Endothelial cell of umbilical vein (primary cell): Measurements from ENCODE around the gene CUX1. TPM values are rescaled to one million over a fixed set of nuclear protein-coding genes. Genes with fewer than 3 reads are reported as not detected.

ENCODE experiments used
- BruUV-seq: library from RNA; stranded (reverse); fragments of 400-500 nt; replicated peaks from 2 replicates; lab custom pipeline; 2021; lab: Mats Ljungman, UMichigan
- CTCF ChIA-PET: fragments of 300-600, 350-600 bp; sonication (Branson Sonifier 250); formaldehyde crosslinking; loops from one replicate; lab custom pipeline; 2021; ENCODE audit warnings: antibody characterized with exemption, inconsistent platforms; lab: Charles Lee
- POLR2A ChIA-PET: fragments of 300-600, 350-600 bp; sonication (Branson Sonifier 250); formaldehyde crosslinking; loops from one replicate; lab custom pipeline; 2021; ENCODE audit warnings: antibody characterized with exemption, inconsistent platforms; lab: Charles Lee
- DNase-seq: peaks from one replicate; pipeline ENCODE4 v3.0.0-alpha.2; 2011; ENCODE audit warnings: low read depth, low spot score
- FAIRE-seq: peaks from 2 replicates; lab custom pipeline; 2011; peaks lifted over from hg19 to GRCh38; lab: Jason Lieb, UNC
- H2AFZ ChIP-seq: 2 replicates; pipeline ENCODE4 v1.6.0; 2012; ENCODE audit warnings: low read depth, low read length, control low read depth, inconsistent platforms
- H3K27ac ChIP-seq: 2 replicates; pipeline ENCODE4 v1.5.1; 2011; ENCODE audit warnings: low read depth, mild to moderate bottlenecking, control low read depth, low read length, moderate library complexity; ENCODE audit not compliant: insufficient read depth
- H3K27me3 ChIP-seq, 2 experiments: 2 replicates each; pipeline versions ENCODE4 v1.6.0 to v1.6.1; 2011; ENCODE audit warnings: low read length in 2 of 2, mixed read lengths in 1 of 2; ENCODE audit not compliant: control insufficient read depth in 2 of 2, insufficient read depth in 2 of 2
- H3K36me3 ChIP-seq, 2 experiments: 2 replicates in 1 of 2; 3 replicates in 1 of 2; pipeline ENCODE4 v1.5.1; 2011; ENCODE audit warnings: low read length in 2 of 2, mild to moderate bottlenecking in 1 of 2, moderate library complexity in 1 of 2; ENCODE audit not compliant: control insufficient read depth in 2 of 2, insufficient read depth in 2 of 2; ENCODE audit errors: extremely low read depth in 1 of 2
- H3K4me1 ChIP-seq: 3 replicates; pipeline ENCODE4 v1.5.1; 2011; ENCODE audit warnings: mild to moderate bottlenecking, low read length; ENCODE audit not compliant: control insufficient read depth, insufficient read depth; ENCODE audit errors: extremely low read depth
- H3K4me2 ChIP-seq: 2 replicates; pipeline ENCODE4 v1.6.1; 2011; ENCODE audit warnings: low read length, control low read depth, mixed read lengths; ENCODE audit not compliant: insufficient read depth
- H3K4me3 ChIP-seq, 3 experiments: fragments of 200-600 bp in 1 of 3; sonication (generic), shearing (Covaris generic) in 1 of 3; replicated peaks in 1 of 3; 2 replicates each; pipeline ENCODE4 v1.5.1; 2011 to 2016; ENCODE audit warnings: control low read depth in 3 of 3, low read length in 3 of 3, mild to moderate bottlenecking in 2 of 3, inconsistent platforms in 1 of 3, low read depth in 1 of 3, moderate library complexity in 1 of 3; ENCODE audit not compliant: insufficient read depth in 1 of 3
- H3K79me2 ChIP-seq: 2 replicates; pipeline ENCODE4 v1.6.0; 2012; ENCODE audit warnings: low read length, inconsistent platforms; ENCODE audit not compliant: control insufficient read depth, insufficient read depth
- H3K9ac ChIP-seq: replicated peaks from 2 replicates; pipeline ENCODE3; 2011; ENCODE audit warnings: low read length, control low read depth; ENCODE audit not compliant: insufficient read depth; ENCODE audit errors: extremely low read depth
- H3K9me1 ChIP-seq: replicated peaks from 3 replicates; pipeline ENCODE4 v1.6.0; 2011; ENCODE audit warnings: mild to moderate bottlenecking, low read length; ENCODE audit not compliant: control insufficient read depth, insufficient read depth; ENCODE audit errors: extremely low read depth
- H3K9me3 ChIP-seq: replicated peaks from 2 replicates; pipeline ENCODE4 v1.5.1; 2012; ENCODE audit warnings: low read length, inconsistent platforms; ENCODE audit not compliant: control insufficient read depth, insufficient read depth
- H4K20me1 ChIP-seq: replicated peaks from 2 replicates; pipeline ENCODE3; 2011; ENCODE audit warnings: mild to moderate bottlenecking, low read length; ENCODE audit not compliant: control insufficient read depth, insufficient read depth; ENCODE audit errors: extremely low read depth
- EZH2 ChIP-seq: IDR thresholded peaks from 2 replicates; pipeline ENCODE4 v1.6.1; 2012; ENCODE audit warnings: borderline replicate concordance, low read depth, mild to moderate bottlenecking, moderate library complexity, low read length, inconsistent platforms; ENCODE audit not compliant: severe bottlenecking
- FOS ChIP-seq: IDR thresholded peaks from 2 replicates; pipeline ENCODE4 v1.6.1; 2011; ENCODE audit warnings: mild to moderate bottlenecking, low read length, moderate library complexity, borderline replicate concordance; ENCODE audit not compliant: insufficient read depth
- GATA2 ChIP-seq: IDR thresholded peaks from 2 replicates; pipeline ENCODE4 v1.7.0; 2011; ENCODE audit warnings: low read depth, mild to moderate bottlenecking, moderate library complexity, mixed read lengths, low read length; ENCODE audit not compliant: insufficient read length, insufficient read depth
- JUN ChIP-seq: IDR thresholded peaks from 2 replicates; pipeline ENCODE4 v1.6.1; 2011; ENCODE audit warnings: borderline replicate concordance, low read depth; ENCODE audit not compliant: insufficient read length, insufficient read depth
- MYC ChIP-seq: IDR thresholded peaks from one replicate; pipeline ENCODE4 v1.6.1; 2011; ENCODE audit warnings: mild to moderate bottlenecking, low read depth, low read length
- POLR2A ChIP-seq: IDR thresholded peaks from 2 replicates; pipeline ENCODE4 v1.6.1; 2012; ENCODE audit warnings: low read depth, mild to moderate bottlenecking, control low read depth, low read length
- POLR2AphosphoS5 ChIP-seq: IDR thresholded peaks from 2 replicates; pipeline ENCODE4 v1.6.1; 2012; ENCODE audit warnings: low read depth, mild to moderate bottlenecking, control low read depth, low read length, moderate library complexity; ENCODE audit not compliant: insufficient read depth
- dilution Hi-C: fragments of 300-500 bp; cut with MboI; formaldehyde crosslinking; loops from one replicate; pipeline ENCODE4 v1.15.0; 2019; ENCODE audit warnings: low sequenced_read_pairs; ENCODE audit not compliant: extremely low pct_ligation_motif_present
- intact Hi-C: fragments of 100-400 bp; cut with micrococcal nuclease; formaldehyde crosslinking; loops from one replicate; pipeline ENCODE4 v1.10.0; 2022
- polyA plus RNA-seq, 4 experiments: library from polyadenylated mRNA; depleted of rRNA in 3 of 4; stranded (reverse) in 3 of 4; unstranded in 1 of 4; fragments of >200 nt; gene quantifications; 2 replicates each; pipeline versions ENCODE4 v1.2.1 to v1.2.3, GENCODE V29; 2011 to 2012; ENCODE audit warnings: missing spikeins in 1 of 4
- total RNA-seq: library from RNA; stranded (reverse); gene quantifications from 2 replicates; pipeline ENCODE4 v1.2.3, GENCODE V29; 2021
- TF ChIP-seq, protein P1 (sequence below): IDR thresholded peaks from 2 replicates; pipeline ENCODE4 v1.6.1; 2011; ENCODE audit not compliant: insufficient read depth, insufficient read length
- TF ChIP-seq, protein P2 (sequence below), 2 donors: IDR thresholded peaks; 1 replicate in 1 of 2; 2 replicates in 1 of 2; pipeline ENCODE4 v1.5.1; 2011; ENCODE audit warnings: low read length in 2 of 2, mild to moderate bottlenecking in 2 of 2, moderate library complexity in 2 of 2, control low read depth in 1 of 2, inconsistent platforms in 1 of 2, low read depth in 1 of 2; ENCODE audit not compliant: insufficient read depth in 1 of 2; ENCODE audit errors: extremely low read depth in 1 of 2

The CUX1 gene
- total and polyA plus RNA-seq, 2 donors (not counting 3 experiments of a cell fraction or from before 2014, with no cell fraction given) = 13.8 to 49.8 TPM

- BruUV-seq = no TSS peak
- DNase-seq = no peak
- dilution Hi-C loops = no loop called here
- Histone ChIP-seq H3K27ac (no peak overlapping the region), H3K4me2 (no peak overlapping the region), H4K20me1 (no peaks in the 10 kb centered on the region), H3K27me3 (no peaks in the 10 kb centered on the region), H3K9me1 (no peaks in the 10 kb centered on the region), H3K36me3 (peaks cover 0 to 12% of the 10 kb centered on the region in 2 experiments), H2AFZ (no peak overlapping the region), H3K9me3 (no peaks in the 10 kb centered on the region), H3K4me1 (no peaks in the 10 kb centered on the region), H3K79me2 (no peaks in the 10 kb centered on the region), H3K4me3 (no peak overlapping the region), H3K9ac (no peak overlapping the region)
- TF ChIP-seq POLR2AphosphoS5 (no peak), MYC (no peak), EZH2 (no peak), FOS (no peak), POLR2A (no peak), GATA2 (no peak), JUN (no peak)
- TF ChIP-seq, protein P1, sequence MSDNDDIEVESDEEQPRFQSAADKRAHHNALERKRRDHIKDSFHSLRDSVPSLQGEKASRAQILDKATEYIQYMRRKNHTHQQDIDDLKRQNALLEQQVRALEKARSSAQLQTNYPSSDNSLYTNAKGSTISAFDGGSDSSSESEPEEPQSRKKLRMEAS = no peak
- TF ChIP-seq, protein P2, sequence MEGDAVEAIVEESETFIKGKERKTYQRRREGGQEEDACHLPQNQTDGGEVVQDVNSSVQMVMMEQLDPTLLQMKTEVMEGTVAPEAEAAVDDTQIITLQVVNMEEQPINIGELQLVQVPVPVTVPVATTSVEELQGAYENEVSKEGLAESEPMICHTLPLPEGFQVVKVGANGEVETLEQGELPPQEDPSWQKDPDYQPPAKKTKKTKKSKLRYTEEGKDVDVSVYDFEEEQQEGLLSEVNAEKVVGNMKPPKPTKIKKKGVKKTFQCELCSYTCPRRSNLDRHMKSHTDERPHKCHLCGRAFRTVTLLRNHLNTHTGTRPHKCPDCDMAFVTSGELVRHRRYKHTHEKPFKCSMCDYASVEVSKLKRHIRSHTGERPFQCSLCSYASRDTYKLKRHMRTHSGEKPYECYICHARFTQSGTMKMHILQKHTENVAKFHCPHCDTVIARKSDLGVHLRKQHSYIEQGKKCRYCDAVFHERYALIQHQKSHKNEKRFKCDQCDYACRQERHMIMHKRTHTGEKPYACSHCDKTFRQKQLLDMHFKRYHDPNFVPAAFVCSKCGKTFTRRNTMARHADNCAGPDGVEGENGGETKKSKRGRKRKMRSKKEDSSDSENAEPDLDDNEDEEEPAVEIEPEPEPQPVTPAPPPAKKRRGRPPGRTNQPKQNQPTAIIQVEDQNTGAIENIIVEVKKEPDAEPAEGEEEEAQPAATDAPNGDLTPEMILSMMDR (IDR thresholded peaks at IDR 0.05; ENCODE audit: extremely low read depth in 1 of 2, insufficient read depth in 1 of 2, low read depth in 1 of 2, low read length in 2 of 2) = no peak
- ChIA-PET POLR2A (no interaction called here), CTCF (interaction anchor here (1.2 kb wide), 1 partner anchor 556 kb away, joined by 3 read pairs; no protein-coding TSS in a partner anchor)
- intact Hi-C loops = no loop called here
- FAIRE-seq = no peak
Observed at GRCh38 chr7:102099474-102099873, 282.0 kb downstream of the CUX1 start.
